A673 (cell line): Measurements from ENCODE around the gene AGAP1.

Experiments
- EZH2 ChIP-seq: fragments of 200-600 bp; sonication (generic); IDR thresholded peaks from 2 replicates; pipeline ENCODE4 v1.6.1; 2017; ENCODE audit warnings: borderline replicate concordance, low read depth, mild to moderate bottlenecking, mixed read lengths, antibody characterized with exemption, low read length; ENCODE audit not compliant: poor library complexity, severe bottlenecking
- TF ChIP-seq, protein P1 (sequence below): fragments of 300-800, 200-600 bp; sonication (generic); conservative IDR thresholded peaks from 2 replicates; pipeline ENCODE4 v1.5.1; 2017; ENCODE audit warnings: low read depth, mild to moderate bottlenecking, antibody characterized with exemption, low read length, moderate library complexity, mixed read lengths

DNA sequence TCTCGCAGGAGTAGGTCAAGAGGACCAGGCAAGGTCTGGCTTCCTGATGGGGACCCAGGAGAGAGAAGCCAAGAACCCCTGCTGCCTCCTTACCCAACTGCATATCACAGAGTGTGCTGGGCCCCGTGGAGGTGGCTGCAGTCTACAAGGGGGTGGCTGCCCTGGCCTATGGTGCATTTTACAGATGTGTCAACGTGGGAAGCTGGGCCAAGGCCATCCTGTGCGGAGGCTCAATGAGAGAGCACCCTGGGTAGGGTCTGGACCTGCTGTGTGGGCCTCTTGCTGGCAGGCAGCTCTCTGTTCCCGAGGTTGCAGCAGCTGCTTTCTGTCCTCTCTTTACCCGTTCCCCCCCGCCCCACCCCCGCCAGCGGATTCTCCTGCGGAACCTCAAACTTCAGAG is 612.9 kb downstream of the AGAP1 start:
- TF ChIP-seq, protein P1, sequence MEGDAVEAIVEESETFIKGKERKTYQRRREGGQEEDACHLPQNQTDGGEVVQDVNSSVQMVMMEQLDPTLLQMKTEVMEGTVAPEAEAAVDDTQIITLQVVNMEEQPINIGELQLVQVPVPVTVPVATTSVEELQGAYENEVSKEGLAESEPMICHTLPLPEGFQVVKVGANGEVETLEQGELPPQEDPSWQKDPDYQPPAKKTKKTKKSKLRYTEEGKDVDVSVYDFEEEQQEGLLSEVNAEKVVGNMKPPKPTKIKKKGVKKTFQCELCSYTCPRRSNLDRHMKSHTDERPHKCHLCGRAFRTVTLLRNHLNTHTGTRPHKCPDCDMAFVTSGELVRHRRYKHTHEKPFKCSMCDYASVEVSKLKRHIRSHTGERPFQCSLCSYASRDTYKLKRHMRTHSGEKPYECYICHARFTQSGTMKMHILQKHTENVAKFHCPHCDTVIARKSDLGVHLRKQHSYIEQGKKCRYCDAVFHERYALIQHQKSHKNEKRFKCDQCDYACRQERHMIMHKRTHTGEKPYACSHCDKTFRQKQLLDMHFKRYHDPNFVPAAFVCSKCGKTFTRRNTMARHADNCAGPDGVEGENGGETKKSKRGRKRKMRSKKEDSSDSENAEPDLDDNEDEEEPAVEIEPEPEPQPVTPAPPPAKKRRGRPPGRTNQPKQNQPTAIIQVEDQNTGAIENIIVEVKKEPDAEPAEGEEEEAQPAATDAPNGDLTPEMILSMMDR, result no peak
- TF ChIP-seq EZH2, result no peak
